ENCODE results near the gene TMEM59L. TPM values are rescaled to one million over a fixed set of nuclear protein-coding genes. Genes with fewer than 3 reads are reported as not detected.

TMEM59L gene
- total RNA-seq, 3 donors from 2014 or later, result 1.2 to 2.3 TPM; not detected in 1

- Histone ChIP-seq H3K4me3 (no peak overlapping the region), H3K36me3 (no peaks in the 10 kb centered on the region), H3K4me1 (peaks cover 0 to 9% of the 10 kb centered on the region in 2 donors), H3K9me3 (no peaks in the 10 kb centered on the region), H3K27ac (no peak overlapping the region), H3K27me3 (no peaks in the 10 kb centered on the region)
- TF ChIP-seq POLR2A (IDR thresholded peaks at IDR 0.05) (no peak), POLR2AphosphoS5 (IDR thresholded peaks at IDR 0.05) (no peak), CTCF (IDR thresholded peaks at IDR 0.05) (no peak)
- intact Hi-C loops (cut with DNase I; ENCODE audit: low total_unique reads), result no loop called here
- DNase-seq (ENCODE audit: low spot score in 2 of 2), result no peak
Observed at GRCh38 chr19:18633321-18633720, 20.7 kb downstream of the TMEM59L start.

DNA sequence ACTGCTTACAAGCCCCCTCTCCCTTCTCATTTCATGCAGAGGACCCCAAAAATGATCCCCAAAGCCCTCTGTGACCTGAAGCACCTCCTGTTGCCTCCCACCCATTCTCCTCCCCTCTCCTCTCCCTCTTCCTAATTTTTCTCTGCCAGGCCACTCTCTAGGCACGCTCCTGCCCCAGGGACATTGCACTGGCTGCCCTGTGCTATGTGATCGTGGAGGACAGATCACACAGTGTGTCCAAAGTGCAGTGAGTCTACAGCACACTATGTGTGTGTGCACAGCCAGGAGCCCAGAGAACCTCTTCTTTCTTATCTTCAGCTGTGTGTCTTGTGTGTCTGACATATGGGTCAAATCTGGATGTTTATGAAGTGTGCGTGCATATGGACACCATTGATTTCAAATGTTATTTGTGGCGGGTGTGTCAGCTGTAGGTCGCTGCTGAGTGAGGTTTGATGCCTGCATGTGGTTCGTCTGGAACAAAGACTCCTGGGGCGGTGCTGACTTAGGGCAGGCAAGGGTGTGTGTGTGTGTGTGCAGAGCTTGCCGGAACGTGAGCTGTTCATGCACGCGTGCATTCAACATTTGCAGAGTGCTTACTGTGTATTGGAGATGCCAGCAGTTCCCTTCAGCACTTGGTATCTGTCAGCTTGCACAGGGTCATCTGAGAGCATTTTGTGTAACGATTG lies 22.1 kb downstream of the TMEM59L start:
- intact Hi-C loops (cut with DNase I; ENCODE audit: low total_unique reads), result no loop called here
- no peaks in the 10 kb centered on the region for H3K36me3 ChIP-seq
- no peak overlapping the region for H3K4me3 ChIP-seq
- TF ChIP-seq POLR2A (IDR thresholded peaks at IDR 0.05) (no peak), POLR2AphosphoS5 (IDR thresholded peaks at IDR 0.05) (no peak), CTCF (IDR thresholded peaks at IDR 0.05) (no peak)
- H3K4me1 ChIP-seq, result peaks cover 0 to 12% of the 10 kb centered on the region in 2 donors
- no peak overlapping the region for H3K27ac ChIP-seq
- H3K27me3 ChIP-seq, result no peaks in the 10 kb centered on the region
- H3K9me3 ChIP-seq, result no peaks in the 10 kb centered on the region
- DNase-seq (ENCODE audit: low spot score in 2 of 2), result no peak

- no peaks in the 10 kb centered on the region for H3K36me3 ChIP-seq
- no peaks in the 10 kb centered on the region for H3K27me3 ChIP-seq
- intact Hi-C loops (cut with DNase I; ENCODE audit: low total_unique reads), result no loop called here
- H3K27ac ChIP-seq, result peak overlapping the region; percentile 84 to 95
- no peaks in the 10 kb centered on the region for H3K9me3 ChIP-seq
- H3K4me1 ChIP-seq, result peaks cover 0 to 12% of the 10 kb centered on the region in 2 donors
- H3K4me3 ChIP-seq, result peak overlapping the region in 2 of 3 donors; percentile 70 to 78
- no peak for DNase-seq (ENCODE audit: low spot score in 2 of 2)
- TF ChIP-seq CTCF (IDR thresholded peaks at IDR 0.05) (no peak), POLR2AphosphoS5 (IDR thresholded peaks at IDR 0.05) (no peak), POLR2A (IDR thresholded peaks at IDR 0.05) (no peak)
Observed at GRCh38 chr19:18635831-18636182, 23.1 kb downstream of the TMEM59L start.

- Histone ChIP-seq H3K9me3 (no peaks in the 10 kb centered on the region), H3K27ac (peak overlapping the region; percentile 84 to 95), H3K4me3 (peak overlapping the region; percentile 70 to 78 (median 74)), H3K27me3 (no peaks in the 10 kb centered on the region), H3K36me3 (no peaks in the 10 kb centered on the region), H3K4me1 (peaks cover 0 to 12% of the 10 kb centered on the region in 2 donors)
- DNase-seq (ENCODE audit: low spot score in 2 of 2), result peak; percentile 97 to 99
- intact Hi-C loops (cut with DNase I; ENCODE audit: low total_unique reads), result no loop called here
- TF ChIP-seq CTCF (IDR thresholded peaks at IDR 0.05), result no peak
- TF ChIP-seq POLR2A (IDR thresholded peaks at IDR 0.05), result no peak
- TF ChIP-seq POLR2AphosphoS5 (IDR thresholded peaks at IDR 0.05), result no peak
Observed at GRCh38 chr19:18636183-18636968, 23.7 kb downstream of the TMEM59L start.

Measured in breast epithelium (tissue), 4 donors.